ENCODE measurements around the gene PCK2.

DNA sequence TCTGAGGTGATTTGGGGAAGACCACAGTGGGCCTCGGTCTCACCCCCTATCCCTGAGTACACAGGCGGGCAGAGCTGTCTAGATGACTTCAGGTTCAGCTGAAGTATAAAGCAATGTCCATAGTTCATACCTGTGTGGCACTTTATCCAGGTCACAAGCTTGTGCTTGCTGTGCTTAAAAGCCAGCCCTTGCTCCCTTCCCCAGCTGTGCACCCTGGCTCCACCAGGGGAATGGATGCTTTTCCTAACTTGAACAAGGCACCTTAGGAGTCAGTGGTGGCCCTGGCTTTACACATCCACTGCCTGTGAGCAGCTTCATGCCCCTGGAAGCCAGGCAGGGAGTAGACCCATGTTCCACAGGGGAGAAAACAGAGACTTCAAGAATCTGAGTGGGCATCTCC lies 36.8 kb upstream of the PCK2 start:
- TF ChIP-seq, protein P1, sequence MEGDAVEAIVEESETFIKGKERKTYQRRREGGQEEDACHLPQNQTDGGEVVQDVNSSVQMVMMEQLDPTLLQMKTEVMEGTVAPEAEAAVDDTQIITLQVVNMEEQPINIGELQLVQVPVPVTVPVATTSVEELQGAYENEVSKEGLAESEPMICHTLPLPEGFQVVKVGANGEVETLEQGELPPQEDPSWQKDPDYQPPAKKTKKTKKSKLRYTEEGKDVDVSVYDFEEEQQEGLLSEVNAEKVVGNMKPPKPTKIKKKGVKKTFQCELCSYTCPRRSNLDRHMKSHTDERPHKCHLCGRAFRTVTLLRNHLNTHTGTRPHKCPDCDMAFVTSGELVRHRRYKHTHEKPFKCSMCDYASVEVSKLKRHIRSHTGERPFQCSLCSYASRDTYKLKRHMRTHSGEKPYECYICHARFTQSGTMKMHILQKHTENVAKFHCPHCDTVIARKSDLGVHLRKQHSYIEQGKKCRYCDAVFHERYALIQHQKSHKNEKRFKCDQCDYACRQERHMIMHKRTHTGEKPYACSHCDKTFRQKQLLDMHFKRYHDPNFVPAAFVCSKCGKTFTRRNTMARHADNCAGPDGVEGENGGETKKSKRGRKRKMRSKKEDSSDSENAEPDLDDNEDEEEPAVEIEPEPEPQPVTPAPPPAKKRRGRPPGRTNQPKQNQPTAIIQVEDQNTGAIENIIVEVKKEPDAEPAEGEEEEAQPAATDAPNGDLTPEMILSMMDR (conservative IDR thresholded peaks at IDR 0.05; ENCODE audit: low read depth, low read length), result no peak
- no peak for TF ChIP-seq EZH2 (IDR thresholded peaks at IDR 0.05; ENCODE audit: borderline replicate concordance, low read depth, low read length, poor library complexity, severe bottlenecking)

Data from A673 (cell line).